T1000 (cell line): ENCODE data around the gene ABCG4.
"Not testable (repeated sequence)": the region's sequence is repeated elsewhere in the genome, so short reads cannot be mapped to it uniquely, and the experiment has no call there.

Experiments
- DNase-seq: peaks from one replicate; lab custom pipeline; 2025; ENCODE audit warnings: mixed read lengths; lab: John Stamatoyannopoulos, UW

The ABCG4 gene

GRCh38 chr11:119154178-119154577 lies 5.3 kb downstream of the ABCG4 start:
- DNase-seq, result no peak

- no peak for DNase-seq
These were observed 7.1 kb downstream of the ABCG4 start for GRCh38 chr11:119155733-119156492.

DNA sequence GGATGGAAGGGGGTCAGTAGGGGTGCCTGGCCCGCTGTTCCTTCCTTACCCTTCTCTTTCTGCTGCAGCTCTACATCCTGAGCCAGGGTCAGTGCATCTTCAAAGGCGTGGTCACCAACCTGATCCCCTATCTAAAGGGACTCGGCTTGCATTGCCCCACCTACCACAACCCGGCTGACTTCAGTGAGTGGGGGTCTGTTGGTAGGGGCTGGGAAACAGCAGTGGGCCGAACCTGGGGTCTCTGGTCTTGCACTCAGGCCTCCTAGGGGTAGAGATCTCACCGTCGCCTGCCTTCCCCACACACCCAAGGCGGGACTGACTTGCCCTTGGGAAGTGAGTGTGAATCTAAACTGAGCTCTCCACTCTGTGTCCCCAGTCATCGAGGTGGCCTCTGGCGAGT lies 7.6 kb downstream of the ABCG4 start:
- no peak for DNase-seq

GRCh38 chr11:119157063-119157462 lies 8.2 kb downstream of the ABCG4 start:
- no peak for DNase-seq

- no peak for DNase-seq
These were observed 9.6 kb downstream of the ABCG4 start for GRCh38 chr11:119158467-119158866.

- DNase-seq, result no peak
These were observed 11.3 kb downstream of the ABCG4 start for GRCh38 chr11:119160151-119160550.

- DNase-seq, result no peak
These were observed 13.0 kb downstream of the ABCG4 start for GRCh38 chr11:119161871-119162270.

- DNase-seq, result no peak
These were observed 17.7 kb downstream of the ABCG4 start for GRCh38 chr11:119166368-119167076.

DNA sequence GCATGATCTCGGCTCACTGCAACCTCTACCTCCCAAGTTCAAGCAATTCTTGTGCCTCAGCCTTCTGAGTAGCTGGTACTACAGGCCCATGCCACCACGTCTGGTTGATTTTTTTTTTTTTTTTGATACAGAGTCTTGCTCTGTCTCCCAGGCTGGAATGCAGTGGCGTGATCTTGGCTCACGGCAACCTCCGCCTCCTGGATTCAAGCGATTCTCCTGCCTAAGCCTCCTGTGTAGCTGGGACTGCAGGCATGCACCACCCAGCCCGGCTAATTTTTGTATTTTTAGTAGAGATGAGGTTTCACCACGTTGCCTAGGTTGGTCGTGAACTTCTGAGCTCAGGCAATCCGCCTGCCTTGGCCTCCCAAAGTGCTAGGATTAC lies 18.2 kb downstream of the ABCG4 start:
- not testable (repeated sequence) for DNase-seq

DNA sequence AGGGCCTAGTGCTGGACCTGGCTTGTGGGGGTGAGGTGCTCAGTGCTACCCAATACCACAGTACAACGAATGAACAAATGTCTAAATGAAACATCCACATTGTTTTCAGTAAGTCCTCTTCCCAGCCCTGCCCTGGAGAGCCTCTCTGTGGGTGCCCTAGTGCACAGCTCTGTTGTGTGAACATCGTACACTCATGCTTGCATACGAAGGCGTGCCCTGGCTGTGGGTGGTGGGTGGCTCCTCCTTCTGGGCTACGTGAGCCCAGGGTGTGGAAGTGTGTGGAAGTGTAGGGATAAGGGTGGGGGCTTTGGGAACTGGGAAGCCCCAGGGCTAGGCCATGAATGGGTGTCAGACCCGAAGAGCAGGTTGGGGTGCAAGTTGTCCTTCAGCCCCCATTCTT lies 19.1 kb downstream of the ABCG4 start:
- DNase-seq, result no peak

GRCh38 chr11:119168471-119169281 lies 19.8 kb downstream of the ABCG4 start, which contains the start of gene NLRX1:
TSS of gene NLRX1 (plus strand) at chr11:119168725. CDS start at chr11:119171404, 2,679 bp downstream.
- peak; percentile 60 for DNase-seq

- no peak for DNase-seq
These were observed 20.4 kb downstream of the ABCG4 start for GRCh38 chr11:119169282-119169719.

DNA sequence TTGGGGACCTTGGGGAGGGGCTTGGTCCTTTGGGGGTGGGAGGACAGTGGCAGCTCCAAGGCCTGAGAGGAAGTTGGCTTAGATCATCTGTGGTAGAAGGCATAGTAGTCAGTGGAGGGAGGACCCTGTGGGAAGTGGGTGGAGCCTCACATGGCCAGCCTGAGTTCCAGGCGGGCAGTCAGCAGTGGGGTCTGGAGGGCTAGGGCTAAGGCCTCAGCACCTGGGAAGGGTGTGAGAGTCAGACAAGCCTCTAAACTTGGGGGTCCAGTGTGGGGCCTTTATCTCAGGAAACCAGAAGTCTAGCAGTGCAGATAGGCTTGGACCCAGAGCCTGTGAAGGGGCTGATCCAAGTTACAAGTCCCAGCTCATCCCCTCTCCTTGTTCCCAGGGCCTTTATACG lies 23.7 kb downstream of the ABCG4 start:
- DNase-seq, result no peak

DNA sequence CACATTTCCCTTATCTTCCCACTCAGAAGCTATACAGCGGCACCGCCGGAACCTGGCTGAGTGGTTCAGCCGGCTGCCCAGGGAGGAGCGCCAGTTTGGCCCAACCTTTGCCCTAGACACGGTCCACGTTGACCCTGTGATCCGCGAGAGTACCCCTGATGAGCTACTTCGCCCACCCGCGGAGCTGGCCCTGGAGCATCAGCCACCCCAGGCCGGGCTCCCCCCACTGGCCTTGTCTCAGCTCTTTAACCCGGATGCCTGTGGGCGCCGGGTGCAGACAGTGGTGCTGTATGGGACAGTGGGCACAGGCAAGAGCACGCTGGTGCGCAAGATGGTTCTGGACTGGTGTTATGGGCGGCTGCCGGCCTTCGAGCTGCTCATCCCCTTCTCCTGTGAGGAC lies 24.6 kb downstream of the ABCG4 start:
- DNase-seq, result no peak

DNA sequence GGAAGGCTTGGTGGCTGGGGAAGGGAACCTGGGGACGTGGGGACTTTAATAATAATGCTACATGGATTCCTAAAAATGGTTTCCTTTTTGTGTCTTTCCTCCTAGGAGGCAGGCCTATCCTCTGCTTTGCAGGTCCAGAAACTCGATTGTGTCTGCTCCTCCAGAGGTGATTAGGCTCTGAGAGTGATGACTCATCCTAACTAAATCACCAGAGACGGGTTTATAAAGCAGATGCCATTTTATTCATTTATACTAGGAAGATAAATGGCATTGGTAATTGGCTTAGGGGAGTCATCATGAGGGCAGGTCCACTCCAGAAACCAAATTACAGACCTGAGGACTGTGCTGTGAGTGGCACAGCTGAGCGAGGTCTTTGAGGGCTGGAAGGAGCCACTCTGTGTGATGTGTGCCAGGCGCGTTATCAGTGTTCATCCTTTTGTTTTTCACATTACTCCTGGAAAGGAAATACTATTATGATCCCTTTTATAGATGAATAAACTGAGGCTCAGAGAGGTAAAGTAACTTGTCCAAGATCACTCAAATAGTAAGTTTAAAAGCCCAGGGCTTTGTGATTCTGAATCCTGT lies 26.7 kb downstream of the ABCG4 start:
- DNase-seq, result no peak

DNA sequence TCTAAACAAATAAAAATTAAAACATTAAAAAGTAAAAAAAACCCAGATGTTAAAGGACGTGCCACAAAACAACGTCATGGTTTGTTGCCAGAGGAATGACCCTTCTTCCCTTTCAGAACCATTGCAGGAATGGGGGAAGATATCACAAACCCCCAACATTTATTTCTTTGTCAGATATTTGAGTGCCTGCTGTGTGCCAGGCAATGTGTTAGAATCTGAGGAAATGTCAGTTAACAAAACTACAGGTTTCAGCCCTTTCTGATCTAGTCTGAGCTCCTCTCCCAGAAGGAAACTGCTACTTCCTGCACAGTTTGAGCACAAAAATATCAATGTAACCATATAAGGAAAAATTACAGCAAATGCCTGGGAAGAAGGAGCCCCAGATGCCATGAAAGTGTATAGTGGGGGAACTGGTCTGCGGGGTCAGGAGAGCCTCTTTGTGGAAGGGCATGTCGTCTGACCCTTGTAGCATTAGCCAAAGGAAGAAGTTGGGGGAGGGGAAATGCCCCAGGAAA lies 29.4 kb downstream of the ABCG4 start:
- no peak for DNase-seq

DNA sequence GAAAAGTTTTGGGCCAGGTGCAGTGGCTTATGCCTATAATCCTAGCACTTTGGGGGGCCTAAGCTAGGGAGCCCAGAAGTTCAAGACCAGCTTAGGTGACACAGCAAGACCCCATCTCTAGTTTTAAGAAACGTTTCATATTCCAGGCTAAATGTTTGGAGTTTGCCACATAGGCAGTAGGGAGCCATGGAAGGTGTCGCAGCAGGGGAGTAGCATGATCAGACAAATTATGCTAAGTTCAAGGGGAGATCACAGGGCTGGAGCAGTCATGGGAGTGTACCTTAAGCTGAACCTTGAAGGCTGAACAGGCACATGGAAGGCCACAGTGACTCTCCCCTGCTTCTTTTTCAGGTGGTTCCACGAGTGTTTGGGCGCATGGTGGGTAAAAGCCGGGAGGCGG lies 30.5 kb downstream of the ABCG4 start:
- DNase-seq, result no peak

- no peak for DNase-seq
These were observed 31.1 kb downstream of the ABCG4 start for GRCh38 chr11:119179983-119180382.

- DNase-seq, result no peak
These were observed 32.2 kb downstream of the ABCG4 start for GRCh38 chr11:119180729-119181676.

- no peak for DNase-seq
These were observed 33.0 kb downstream of the ABCG4 start for GRCh38 chr11:119181677-119182412.
